Muscle of arm (tissue), 14 donors: ENCODE results near the gene OR4S2. TPM values are rescaled to one million over a fixed set of nuclear protein-coding genes. Genes with fewer than 3 reads are reported as not detected.

Experiments
- DNase-seq: peaks from one replicate; pipeline ENCODE4 v3.0.0-alpha.2; 2013
- long read RNA-seq, 11 donors: transcript quantifications; one replicate each; lab custom pipeline, GENCODE V29; 2026
- polyA plus RNA-seq, 12 donors: library from polyadenylated mRNA; unstranded; fragments of 120-200 nt; gene quantifications; one replicate each; pipeline ENCODE4 v1.2.1, GENCODE V29; 2013; ENCODE audit not compliant: insufficient read length in 12 of 12

OR4S2 gene
- not detected for polyA plus RNA-seq
- long read RNA-seq, donor 1 = 0 reads
- long read RNA-seq, donor 2 = 0 reads
- long read RNA-seq, donor 3 = 0 reads
- long read RNA-seq, donor 4 = 0 reads
- long read RNA-seq, donor 5 = 0 reads
- long read RNA-seq, donor 6 = 0 reads
- long read RNA-seq, donor 7 = 0 reads
- long read RNA-seq, donor 8 = 0 reads
- long read RNA-seq, donor 9 = 0 reads
- long read RNA-seq, donor 10 = 0 reads
- long read RNA-seq, donor 11 = 0 reads

- no peak for DNase-seq
These were observed at the start of gene OR4S2 for GRCh38 chr11:55648027-55648426. Gene OR4S2 (plus strand): TSS chr11:55648327. CDS start chr11:55650904, 2,577 bp downstream.

- DNase-seq = no peak
These were observed 40.6 kb upstream of the OR4S2 start, which contains the start of gene OR4C11 for GRCh38 chr11:55607545-55607944. Gene OR4C11 (minus strand): TSS chr11:55607645. CDS start chr11:55604373, 3,272 bp downstream.

- DNase-seq = no peak
These were observed 23.6 kb upstream of the OR4S2 start for GRCh38 chr11:55624531-55624930.

- DNase-seq = no peak
These were observed 13.3 kb upstream of the OR4S2 start, which contains the start of gene OR4P4 for GRCh38 chr11:55634813-55635212. Gene OR4P4 (plus strand): TSS chr11:55635113.

GRCh38 chr11:55652560-55652959, 4.4 kb downstream of the OR4S2 start:
- no peak for DNase-seq

GRCh38 chr11:55655096-55655495, 7.0 kb downstream of the OR4S2 start:
- no peak for DNase-seq

GRCh38 chr11:55658031-55658573, 10.0 kb downstream of the OR4S2 start:
- DNase-seq = no peak

- DNase-seq = no peak
These were observed 10.5 kb downstream of the OR4S2 start for GRCh38 chr11:55658608-55659007.

GRCh38 chr11:55661901-55662300, 13.8 kb downstream of the OR4S2 start, which contains the start of gene OR4C6:
Gene OR4C6 (plus strand): TSS chr11:55662201. CDS start chr11:55665167, 2,966 bp downstream.
- no peak for DNase-seq

GRCh38 chr11:55669376-55669775, 21.2 kb downstream of the OR4S2 start:
- DNase-seq = no peak

GRCh38 chr11:55673860-55674259, 25.7 kb downstream of the OR4S2 start:
- no peak for DNase-seq

- no peak for DNase-seq
These were observed 49.7 kb downstream of the OR4S2 start for GRCh38 chr11:55697817-55698216.

GRCh38 chr11:55701429-55701828, 53.3 kb downstream of the OR4S2 start:
- DNase-seq = no peak

Other genes starting within 250 kb of the OR4S2 start
- gene OR4C15, start 93.9 kb upstream of the OR4S2 start, polyA plus RNA-seq = not detected
- not detected for gene OR4C16, start 76.2 kb upstream of the OR4S2 start, polyA plus RNA-seq
- gene OR4C11, start 40.7 kb upstream of the OR4S2 start, polyA plus RNA-seq = not detected
- gene OR4P4, start 13.2 kb upstream of the OR4S2 start, polyA plus RNA-seq = under 1 TPM in 5 of 12 donors, not detected in 7; 0.07 to 0.15 (median 0.09) TPM
- not detected for gene OR4C6, start 13.9 kb downstream of the OR4S2 start, polyA plus RNA-seq
- not detected for gene OR5D13, start 125.1 kb downstream of the OR4S2 start, polyA plus RNA-seq
- not detected for gene OR5D14, start 147.2 kb downstream of the OR4S2 start, polyA plus RNA-seq
- not detected for gene OR5L1, start 163.0 kb downstream of the OR4S2 start, polyA plus RNA-seq
- gene OR5D18, start 171.3 kb downstream of the OR4S2 start, polyA plus RNA-seq = not detected
- not detected for gene OR5L2, start 178.9 kb downstream of the OR4S2 start, polyA plus RNA-seq
- gene OR5D16, start 190.4 kb downstream of the OR4S2 start, polyA plus RNA-seq = not detected
- not detected for gene TRIM51, start 235.0 kb downstream of the OR4S2 start, polyA plus RNA-seq